ENCODE results near the gene FBXO28. TPM values are rescaled to one million over a fixed set of nuclear protein-coding genes. Genes with fewer than 3 reads are reported as not detected.

FBXO28 gene
- polyA plus RNA-seq, 1 of the 3 experiments (the other 2 are of a cell fraction) = 8.1 TPM

- Histone ChIP-seq H3K4me1 (ENCODE audit: control insufficient read depth in 1 of 2, insufficient read depth in 2 of 2, low read depth in 1 of 2, low read length in 1 of 2) (peaks cover 0 to 12% of the 10 kb centered on the region in 2 experiments; a peak in 2 of 4 replicates), H3K9ac (no peak overlapping the region), H4K20me1 (ENCODE audit: insufficient read depth) (no peaks in the 10 kb centered on the region), H3K36me3 (replicated peaks in 1 of 2; ENCODE audit: control insufficient read depth in 1 of 2, insufficient read depth in 2 of 2, low read length in 1 of 2) (no peaks in the 10 kb centered on the region), H3K9me2 (no peaks in the 10 kb centered on the region), H2AFZ (ENCODE audit: low read depth) (no peak overlapping the region), H3K9me3 (no peaks in the 10 kb centered on the region), H3K27me3 (ENCODE audit: insufficient read depth) (no peaks in the 10 kb centered on the region), H3K4me2 (no peak overlapping the region), H3K79me2 (ENCODE audit: insufficient read depth) (no peaks in the 10 kb centered on the region), H3F3A (replicated peaks; ENCODE audit: insufficient read depth) (peaks cover 6% of the 10 kb centered on the region), H3K4me3 (ENCODE audit: low read depth in 2 of 2, low read length in 1 of 2) (no peak overlapping the region), H3K27ac (ENCODE audit: low read depth in 2 of 2, low read length in 1 of 2) (no peak overlapping the region)
- DNase-seq = no peak
- TF ChIP-seq USF2 (IDR thresholded peaks at IDR 0.05; ENCODE audit: borderline replicate concordance, low read depth, low read length) (no peak), TEAD4 (IDR thresholded peaks at IDR 0.05; ENCODE audit: borderline replicate concordance, insufficient read depth) (no peak), NRF1 (IDR thresholded peaks at IDR 0.05; ENCODE audit: low read depth, low read length) (no peak), USF1 (IDR thresholded peaks at IDR 0.05; ENCODE audit: borderline replicate concordance, low read depth) (no peak), TAF1 (IDR thresholded peaks at IDR 0.05; ENCODE audit: borderline replicate concordance, low read depth, low read length) (no peak), TCF12 (IDR thresholded peaks at IDR 0.05) (peak; percentile 29; the same call in 1 of the 2 replicates), CTCF (IDR thresholded peaks at IDR 0.05) (no peak), RFX5 (IDR thresholded peaks at IDR 0.05; ENCODE audit: low read length) (no peak), ELF1 (IDR thresholded peaks at IDR 0.05) (no peak), JUND (IDR thresholded peaks at IDR 0.05) (peak; percentile 33; the same call in 1 of the 2 replicates), FOSL2 (IDR thresholded peaks at IDR 0.05; ENCODE audit: borderline replicate concordance, low read depth) (no peak), MEF2A (IDR thresholded peaks at IDR 0.05; ENCODE audit: borderline replicate concordance, low read depth) (peak; percentile 56; the same call in 1 of the 2 replicates), NFIC (IDR thresholded peaks at IDR 0.05; ENCODE audit: borderline replicate concordance) (peak; percentile 40; the same call in 1 of the 2 replicates), PBX3 (IDR thresholded peaks at IDR 0.05) (peak; percentile 47; the same call in 1 of the 2 replicates)
- CTCF ChIA-PET = interaction anchor here (1.6 to 6.2 kb wide), 2 partner anchors 12 to 14 kb away, joined by 3 to 31 read pairs; no protein-coding TSS in a partner anchor
- 42% methylated on average over 2 of the region's 2 CpGs for WGBS (ENCODE audit: low lambda C conversion rate)
- POLR2A ChIA-PET = no interaction called here
Measured at GRCh38 chr1:224065455-224065854, 48.5 kb upstream of the FBXO28 start.

GRCh38 chr1:224067207-224067606 is 46.7 kb upstream of the FBXO28 start:
- H3K9me2 ChIP-seq = no peaks in the 10 kb centered on the region
- peaks cover 0 to 12% of the 10 kb centered on the region in 2 experiments; a peak in 1 of 4 replicates for H3K4me1 ChIP-seq (ENCODE audit: control insufficient read depth in 1 of 2, insufficient read depth in 2 of 2, low read depth in 1 of 2, low read length in 1 of 2)
- H3K4me3 ChIP-seq (ENCODE audit: low read depth in 2 of 2, low read length in 1 of 2) = no peak overlapping the region
- ChIA-PET CTCF (interaction anchor here (1.6 to 6.2 kb wide), 2 partner anchors 10 to 16 kb away, joined by 3 to 31 read pairs; no protein-coding TSS in a partner anchor), POLR2A (no interaction called here)
- H3K36me3 ChIP-seq (replicated peaks in 1 of 2; ENCODE audit: control insufficient read depth in 1 of 2, insufficient read depth in 2 of 2, low read length in 1 of 2) = no peaks in the 10 kb centered on the region
- no peak overlapping the region for H3K27ac ChIP-seq (ENCODE audit: low read depth in 2 of 2, low read length in 1 of 2)
- TF ChIP-seq CTCF (IDR thresholded peaks at IDR 0.05) (no peak), PBX3 (IDR thresholded peaks at IDR 0.05) (no peak), IRF3 (IDR thresholded peaks at IDR 0.05; ENCODE audit: low read depth, low read length) (no peak), YY1 (IDR thresholded peaks at IDR 0.05; ENCODE audit: low read depth) (no peak), MAX (IDR thresholded peaks at IDR 0.05; ENCODE audit: low read depth) (no peak), GABPA (IDR thresholded peaks at IDR 0.05; ENCODE audit: low read depth) (no peak)
- H3K9me3 ChIP-seq = no peaks in the 10 kb centered on the region
- H2AFZ ChIP-seq (ENCODE audit: low read depth) = no peak overlapping the region
- H3K9ac ChIP-seq = no peak overlapping the region
- no peaks in the 10 kb centered on the region for H4K20me1 ChIP-seq (ENCODE audit: insufficient read depth)
- H3F3A ChIP-seq (replicated peaks; ENCODE audit: insufficient read depth) = peaks cover 3% of the 10 kb centered on the region
- DNase-seq = no peak
- H3K79me2 ChIP-seq (ENCODE audit: insufficient read depth) = no peaks in the 10 kb centered on the region
- no peak overlapping the region for H3K4me2 ChIP-seq
- no peaks in the 10 kb centered on the region for H3K27me3 ChIP-seq (ENCODE audit: insufficient read depth)

All from SK-N-SH (cell line).